SK-N-SH (cell line): ENCODE data around the gene MYO7A. TPM values are rescaled to one million over a fixed set of nuclear protein-coding genes. Genes with fewer than 3 reads are reported as not detected.

Experiments used
- CTCF ChIA-PET: fragments of 300-600, 350-600 bp; formaldehyde crosslinking; extraction: SDS; loops from one replicate; lab custom pipeline; 2021; lab: Yijun Ruan, JAX
- POLR2A ChIA-PET: fragments of 350-600 bp; sonication (Branson Sonifier 250); formaldehyde crosslinking; extraction: SDS; loops from one replicate; lab custom pipeline; 2020; ENCODE audit warnings: antibody characterized with exemption, inconsistent platforms; lab: Yijun Ruan, JAX
- DNase-seq: peaks from one replicate; pipeline ENCODE4 v3.0.0; 2012
- H2AFZ ChIP-seq: fragments of 200-600 bp; sonication (generic); 2 replicates; pipeline ENCODE4 v1.8.1; 2016; ENCODE audit warnings: antibody characterized with exemption, mild to moderate bottlenecking, low read depth
- H3F3A ChIP-seq: fragments of 200-600 bp; sonication (generic); replicated peaks from 2 replicates; pipeline ENCODE3; 2016; ENCODE audit warnings: antibody characterized with exemption, mild to moderate bottlenecking; ENCODE audit not compliant: insufficient read depth
- H3K27ac ChIP-seq, 2 experiments: fragments of 200-500 bp in 1 of 2; fragments of 200-600 bp in 1 of 2; sonication (Bioruptor generic) in 1 of 2; sonication (generic), shearing (Covaris generic) in 1 of 2; 2 replicates each; pipeline versions ENCODE4 v1.5.1 to v1.6.1; 2014 to 2016; ENCODE audit warnings: low read depth in 2 of 2, inconsistent platforms in 1 of 2, low read length in 1 of 2, mild to moderate bottlenecking in 1 of 2, mixed read lengths in 1 of 2
- H3K27me3 ChIP-seq: fragments of 200-600 bp; sonication (generic), shearing (Covaris generic); 2 replicates; pipeline ENCODE4 v1.6.1; 2016; ENCODE audit warnings: mixed run types; ENCODE audit not compliant: insufficient read depth
- H3K36me3 ChIP-seq, 2 experiments: fragments of 200-500 bp in 1 of 2; fragments of 200-600 bp in 1 of 2; sonication (Bioruptor generic) in 1 of 2; sonication (generic) in 1 of 2; replicated peaks in 1 of 2; 2 replicates each; pipeline versions ENCODE3 to v1.5.1; 2014 to 2016; ENCODE audit warnings: low read length in 1 of 2, mild to moderate bottlenecking in 1 of 2; ENCODE audit not compliant: insufficient read depth in 2 of 2, control insufficient read depth in 1 of 2
- H3K4me1 ChIP-seq, 2 experiments: fragments of 200-500 bp in 1 of 2; fragments of 200-600 bp in 1 of 2; sonication (Bioruptor generic) in 1 of 2; sonication (generic), shearing (Covaris generic) in 1 of 2; 2 replicates each; pipeline versions ENCODE4 v1.5.1 to v1.6.1; 2014 to 2016; ENCODE audit warnings: low read depth in 1 of 2, low read length in 1 of 2, mixed run types in 1 of 2; ENCODE audit not compliant: insufficient read depth in 2 of 2, control insufficient read depth in 1 of 2
- H3K4me2 ChIP-seq: fragments of 200-600 bp; sonication (generic), shearing (Covaris generic); 2 replicates; pipeline ENCODE4 v1.6.1; 2017; ENCODE audit warnings: mixed run types
- H3K4me3 ChIP-seq, 2 experiments: fragments of 200-500 bp in 1 of 2; fragments of 200-600 bp in 1 of 2; sonication (Bioruptor generic) in 1 of 2; sonication (generic), shearing (Covaris generic) in 1 of 2; 2 replicates each; pipeline versions ENCODE4 v1.5.1 to v1.8.1; 2014 to 2016; ENCODE audit warnings: low read depth in 2 of 2, inconsistent platforms in 1 of 2, low read length in 1 of 2, mild to moderate bottlenecking in 1 of 2, mixed read lengths in 1 of 2, moderate library complexity in 1 of 2
- H3K79me2 ChIP-seq: fragments of 200-600 bp; sonication (generic); 2 replicates; pipeline ENCODE4 v1.8.1; 2017; ENCODE audit warnings: mild to moderate bottlenecking; ENCODE audit not compliant: insufficient read depth
- H3K9ac ChIP-seq: fragments of 200-600 bp; sonication (generic); 2 replicates; pipeline ENCODE4 v1.6.1; 2017; ENCODE audit warnings: mixed run types
- H3K9me2 ChIP-seq: fragments of 200-600 bp; sonication (generic); 2 replicates; pipeline ENCODE4 v1.6.1; 2017; ENCODE audit warnings: mixed run types
- H3K9me3 ChIP-seq: fragments of 200-600 bp; sonication (generic); 2 replicates; pipeline ENCODE4 v1.6.1; 2017; ENCODE audit warnings: mixed run types, mild to moderate bottlenecking, moderate library complexity
- H4K20me1 ChIP-seq: fragments of 200-600 bp; sonication (generic); 2 replicates; pipeline ENCODE4 v1.6.1; 2017; ENCODE audit warnings: mild to moderate bottlenecking, mixed run types; ENCODE audit not compliant: insufficient read depth
- CHD2 ChIP-seq: fragments of 150-350 bp; IDR thresholded peaks from 2 replicates; pipeline ENCODE4 v1.6.1; 2018; ENCODE audit warnings: low read length; ENCODE audit not compliant: partially characterized antibody
- EZH2phosphoT487 ChIP-seq: fragments of 200-600 bp; sonication (generic); IDR thresholded peaks from 2 replicates; pipeline ENCODE4 v1.6.1; 2017; ENCODE audit warnings: low read depth, mixed run types, mild to moderate bottlenecking, antibody characterized with exemption, moderate library complexity, borderline replicate concordance
- FOSL2 ChIP-seq: IDR thresholded peaks from 2 replicates; pipeline ENCODE4 v1.4.0; 2012; ENCODE audit warnings: low read depth, mild to moderate bottlenecking, moderate library complexity, borderline replicate concordance
- FOXM1 ChIP-seq: IDR thresholded peaks from 2 replicates; pipeline ENCODE4 v1.4.0; 2012; ENCODE audit warnings: low read depth, mild to moderate bottlenecking
- JUND ChIP-seq: IDR thresholded peaks from 2 replicates; pipeline ENCODE4 v1.4.0; 2012
- MEF2A ChIP-seq: IDR thresholded peaks from 2 replicates; pipeline ENCODE4 v1.4.0; 2012; ENCODE audit warnings: low read depth, borderline replicate concordance
- MXI1 ChIP-seq: IDR thresholded peaks from 2 replicates; pipeline ENCODE4 v1.6.1; 2012; ENCODE audit warnings: mild to moderate bottlenecking, low read depth, low read length, improper control_type of control experiment
- POLR2AphosphoS5 ChIP-seq: IDR thresholded peaks from 2 replicates; pipeline ENCODE4 v1.6.1; 2012; ENCODE audit warnings: low read depth, low read length
- RXRA ChIP-seq: IDR thresholded peaks from 2 replicates; pipeline ENCODE4 v1.4.0; 2012; ENCODE audit warnings: low read depth, mild to moderate bottlenecking, borderline replicate concordance
- SIN3A ChIP-seq: IDR thresholded peaks from 2 replicates; pipeline ENCODE4 v1.6.1; 2012; ENCODE audit warnings: low read depth, mild to moderate bottlenecking, low read length, moderate library complexity, borderline replicate concordance
- TAF1 ChIP-seq: IDR thresholded peaks from 2 replicates; pipeline ENCODE4 v1.6.1; 2012; ENCODE audit warnings: low read depth, mild to moderate bottlenecking, low read length, moderate library complexity, borderline replicate concordance
- TCF12 ChIP-seq: IDR thresholded peaks from 2 replicates; pipeline ENCODE4 v1.4.0; 2012
- ZBTB33 ChIP-seq: IDR thresholded peaks from 2 replicates; pipeline ENCODE4 v1.4.0; 2012; ENCODE audit warnings: low read depth, borderline replicate concordance
- WGBS: methylation state at CpG from one replicate; pipeline ENCODE4 v1.1.6; 2017; ENCODE audit warnings: low lambda C conversion rate; 5-methylcytosine and 5-hydroxymethylcytosine counted together
- polyA plus RNA-seq, 3 experiments: library from polyadenylated mRNA; depleted of rRNA; stranded (reverse); fragments of >200 nt; gene quantifications; 2 replicates each; pipeline ENCODE4 v1.2.3, GENCODE V29; 2012
- TF ChIP-seq, protein P1 (sequence below): IDR thresholded peaks from 2 replicates; pipeline ENCODE4 v1.6.1; 2012; ENCODE audit warnings: mild to moderate bottlenecking, low read depth, low read length, moderate library complexity
- TF ChIP-seq, protein P2 (sequence below): fragments of 150-350 bp; IDR thresholded peaks from 2 replicates; pipeline ENCODE4 v1.6.1; 2017; ENCODE audit warnings: antibody characterized with exemption, low read length, low read depth, borderline replicate concordance
- TF ChIP-seq, protein P3 (sequence below): IDR thresholded peaks from 2 replicates; pipeline ENCODE4 v1.4.0; 2012; ENCODE audit warnings: low read depth, borderline replicate concordance

MYO7A gene
- polyA plus RNA-seq, 1 of the 3 experiments (the other 2 are of a cell fraction): 0.08 TPM

DNA sequence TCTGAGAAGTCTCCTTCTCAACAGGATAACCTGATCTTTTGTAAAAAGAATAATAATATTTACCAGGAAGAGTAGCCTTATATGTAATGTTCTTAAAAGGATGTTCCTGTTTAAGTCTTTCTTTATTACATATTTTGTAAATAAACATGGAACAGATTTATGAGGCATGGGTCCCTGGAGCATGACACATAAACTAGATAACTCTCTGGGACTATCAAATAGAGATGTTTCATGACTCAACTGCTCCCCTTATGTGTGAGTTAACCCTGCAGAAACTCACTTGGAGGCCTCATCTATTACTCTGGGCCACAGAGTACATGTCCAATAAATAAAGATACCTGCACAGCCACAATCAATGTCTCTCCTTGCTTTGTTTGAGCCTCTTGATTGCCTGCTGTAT lies 108.9 kb downstream of the MYO7A start (continued):
- TF ChIP-seq, protein P1, sequence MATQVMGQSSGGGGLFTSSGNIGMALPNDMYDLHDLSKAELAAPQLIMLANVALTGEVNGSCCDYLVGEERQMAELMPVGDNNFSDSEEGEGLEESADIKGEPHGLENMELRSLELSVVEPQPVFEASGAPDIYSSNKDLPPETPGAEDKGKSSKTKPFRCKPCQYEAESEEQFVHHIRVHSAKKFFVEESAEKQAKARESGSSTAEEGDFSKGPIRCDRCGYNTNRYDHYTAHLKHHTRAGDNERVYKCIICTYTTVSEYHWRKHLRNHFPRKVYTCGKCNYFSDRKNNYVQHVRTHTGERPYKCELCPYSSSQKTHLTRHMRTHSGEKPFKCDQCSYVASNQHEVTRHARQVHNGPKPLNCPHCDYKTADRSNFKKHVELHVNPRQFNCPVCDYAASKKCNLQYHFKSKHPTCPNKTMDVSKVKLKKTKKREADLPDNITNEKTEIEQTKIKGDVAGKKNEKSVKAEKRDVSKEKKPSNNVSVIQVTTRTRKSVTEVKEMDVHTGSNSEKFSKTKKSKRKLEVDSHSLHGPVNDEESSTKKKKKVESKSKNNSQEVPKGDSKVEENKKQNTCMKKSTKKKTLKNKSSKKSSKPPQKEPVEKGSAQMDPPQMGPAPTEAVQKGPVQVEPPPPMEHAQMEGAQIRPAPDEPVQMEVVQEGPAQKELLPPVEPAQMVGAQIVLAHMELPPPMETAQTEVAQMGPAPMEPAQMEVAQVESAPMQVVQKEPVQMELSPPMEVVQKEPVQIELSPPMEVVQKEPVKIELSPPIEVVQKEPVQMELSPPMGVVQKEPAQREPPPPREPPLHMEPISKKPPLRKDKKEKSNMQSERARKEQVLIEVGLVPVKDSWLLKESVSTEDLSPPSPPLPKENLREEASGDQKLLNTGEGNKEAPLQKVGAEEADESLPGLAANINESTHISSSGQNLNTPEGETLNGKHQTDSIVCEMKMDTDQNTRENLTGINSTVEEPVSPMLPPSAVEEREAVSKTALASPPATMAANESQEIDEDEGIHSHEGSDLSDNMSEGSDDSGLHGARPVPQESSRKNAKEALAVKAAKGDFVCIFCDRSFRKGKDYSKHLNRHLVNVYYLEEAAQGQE: no peak
- no peak for TF ChIP-seq EZH2phosphoT487
- no peak for TF ChIP-seq TAF1
- TF ChIP-seq, protein P2, sequence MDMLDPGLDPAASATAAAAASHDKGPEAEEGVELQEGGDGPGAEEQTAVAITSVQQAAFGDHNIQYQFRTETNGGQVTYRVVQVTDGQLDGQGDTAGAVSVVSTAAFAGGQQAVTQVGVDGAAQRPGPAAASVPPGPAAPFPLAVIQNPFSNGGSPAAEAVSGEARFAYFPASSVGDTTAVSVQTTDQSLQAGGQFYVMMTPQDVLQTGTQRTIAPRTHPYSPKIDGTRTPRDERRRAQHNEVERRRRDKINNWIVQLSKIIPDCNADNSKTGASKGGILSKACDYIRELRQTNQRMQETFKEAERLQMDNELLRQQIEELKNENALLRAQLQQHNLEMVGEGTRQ: no peak
- TF ChIP-seq JUND: no peak
- TF ChIP-seq, protein P3, sequence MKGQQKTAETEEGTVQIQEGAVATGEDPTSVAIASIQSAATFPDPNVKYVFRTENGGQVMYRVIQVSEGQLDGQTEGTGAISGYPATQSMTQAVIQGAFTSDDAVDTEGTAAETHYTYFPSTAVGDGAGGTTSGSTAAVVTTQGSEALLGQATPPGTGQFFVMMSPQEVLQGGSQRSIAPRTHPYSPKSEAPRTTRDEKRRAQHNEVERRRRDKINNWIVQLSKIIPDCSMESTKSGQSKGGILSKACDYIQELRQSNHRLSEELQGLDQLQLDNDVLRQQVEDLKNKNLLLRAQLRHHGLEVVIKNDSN: no peak
- TF ChIP-seq SIN3A: no peak
- no peak for TF ChIP-seq CHD2
- no peak for TF ChIP-seq POLR2AphosphoS5

- 76% methylated on average over 7 of the region's 7 CpGs for WGBS
- Histone ChIP-seq H3K9ac (peak overlapping the region; percentile 47; the same call in 1 of the 2 replicates), H3K9me3 (no peaks in the 10 kb centered on the region), H2AFZ (peak overlapping the region; percentile 86), H3K4me3 (no peak overlapping the region), H3K79me2 (no peaks in the 10 kb centered on the region), H3K36me3 (no peaks in the 10 kb centered on the region), H3K9me2 (no peaks in the 10 kb centered on the region), H3F3A (peaks cover 21% of the 10 kb centered on the region), H3K27ac (peak overlapping the region in 1 of 2 experiments; percentile 89; a peak in 3 of 4 replicates), H3K4me1 (peaks cover 0 to 6% of the 10 kb centered on the region in 2 experiments; a peak in 2 of 4 replicates), H4K20me1 (no peaks in the 10 kb centered on the region), H3K4me2 (peak overlapping the region; percentile 18; the same call in 1 of the 2 replicates), H3K27me3 (no peaks in the 10 kb centered on the region)
- POLR2A ChIA-PET: no interaction called here
- no peak for DNase-seq
- CTCF ChIA-PET: interaction anchor here (0.7 to 1.1 kb wide), 2 partner anchors 56 to 304 kb away, joined by 3 read pairs; no protein-coding TSS in a partner anchor
- peak; percentile 91 for TF ChIP-seq TCF12
- no peak for TF ChIP-seq MEF2A
- peak; percentile 89 for TF ChIP-seq FOSL2
- peak; percentile 18; the same call in 1 of the 2 replicates for TF ChIP-seq RXRA
- peak; percentile 84 for TF ChIP-seq JUND
- peak; percentile 78 for TF ChIP-seq FOXM1
- no peak for TF ChIP-seq ZBTB33
- TF ChIP-seq POLR2AphosphoS5: peak; percentile 15; the same call in 1 of the 2 replicates
- TF ChIP-seq, protein P2: no peak
- TF ChIP-seq SIN3A: no peak
- TF ChIP-seq MXI1: no peak
Measured at GRCh38 chr11:77244277-77245027, 116.4 kb downstream of the MYO7A start.
